Measurements from ENCODE around the gene SIX5. TPM values are rescaled to one million over a fixed set of nuclear protein-coding genes. Genes with fewer than 3 reads are reported as not detected.

The SIX5 gene
- total RNA-seq, 1 donor from 2014 or later: 34.2 TPM

- H3K4me1 Mint-ChIP-seq (ENCODE audit: unreplicated experiment): peaks cover 19% of the 10 kb centered on the region
- no peaks in the 10 kb centered on the region for H3K27me3 Mint-ChIP-seq (ENCODE audit: unreplicated experiment)
- DNase-seq (ENCODE audit: extremely low spot score, unreplicated experiment): no peak
- H3K9me3 Mint-ChIP-seq (ENCODE audit: unreplicated experiment): no peaks in the 10 kb centered on the region
- TF ChIP-seq CTCF (IDR thresholded peaks at IDR 0.05): no peak
- no peak overlapping the region for H3K4me3 Mint-ChIP-seq (ENCODE audit: unreplicated experiment)
- H3K36me3 Mint-ChIP-seq (ENCODE audit: unreplicated experiment): peaks cover 32% of the 10 kb centered on the region
- H3K27ac Mint-ChIP-seq (ENCODE audit: unreplicated experiment): no peak overlapping the region
Measured at GRCh38 chr19:45778010-45778661, 9.1 kb upstream of the SIX5 start.

DNA sequence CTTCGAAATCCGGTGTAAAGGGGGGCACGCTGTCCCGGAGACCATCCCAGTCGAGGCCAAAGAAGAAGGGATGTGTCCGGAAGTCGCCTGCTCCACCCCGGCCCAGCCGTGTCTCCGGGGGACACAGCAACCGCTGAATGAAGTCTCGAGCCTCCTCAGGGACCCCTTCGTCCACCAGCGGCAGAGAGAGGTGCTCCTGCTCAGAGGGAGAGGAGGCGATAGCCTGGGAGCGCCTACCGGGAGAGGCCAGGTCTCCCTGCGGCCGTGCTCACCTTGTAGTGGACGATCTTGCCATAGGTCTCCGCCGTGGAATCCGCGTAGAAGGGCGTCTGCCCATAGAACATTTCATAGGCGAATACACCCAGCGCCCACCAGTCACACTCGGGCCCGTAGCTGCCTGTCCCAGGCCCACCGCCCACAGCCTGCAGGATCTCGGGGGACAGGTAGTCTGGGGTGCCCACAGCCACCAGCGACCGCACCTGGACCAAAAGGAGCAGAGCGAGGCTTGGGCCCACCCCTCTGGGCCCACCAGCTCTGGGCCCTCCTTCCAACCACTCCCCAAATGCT is 8.4 kb upstream of the SIX5 start:
- Mint-ChIP-seq H3K27me3 (ENCODE audit: unreplicated experiment) (no peaks in the 10 kb centered on the region), H3K4me1 (ENCODE audit: unreplicated experiment) (peaks cover 15% of the 10 kb centered on the region), H3K27ac (ENCODE audit: unreplicated experiment) (no peak overlapping the region), H3K4me3 (ENCODE audit: unreplicated experiment) (no peak overlapping the region), H3K9me3 (ENCODE audit: unreplicated experiment) (no peaks in the 10 kb centered on the region), H3K36me3 (ENCODE audit: unreplicated experiment) (peaks cover 32% of the 10 kb centered on the region)
- no peak for TF ChIP-seq CTCF (IDR thresholded peaks at IDR 0.05)
- DNase-seq (ENCODE audit: extremely low spot score, unreplicated experiment): no peak

- Mint-ChIP-seq H3K4me3 (ENCODE audit: unreplicated experiment) (no peak overlapping the region), H3K4me1 (ENCODE audit: unreplicated experiment) (peaks cover 10% of the 10 kb centered on the region), H3K9me3 (ENCODE audit: unreplicated experiment) (no peaks in the 10 kb centered on the region), H3K27me3 (ENCODE audit: unreplicated experiment) (no peaks in the 10 kb centered on the region), H3K27ac (ENCODE audit: unreplicated experiment) (no peak overlapping the region), H3K36me3 (ENCODE audit: unreplicated experiment) (peaks cover 36% of the 10 kb centered on the region)
- DNase-seq (ENCODE audit: extremely low spot score, unreplicated experiment): no peak
- no peak for TF ChIP-seq CTCF (IDR thresholded peaks at IDR 0.05)
Measured at GRCh38 chr19:45774765-45775164, 5.7 kb upstream of the SIX5 start.

- Mint-ChIP-seq H3K36me3 (ENCODE audit: unreplicated experiment) (peaks cover 26% of the 10 kb centered on the region), H3K27me3 (ENCODE audit: unreplicated experiment) (no peaks in the 10 kb centered on the region), H3K9me3 (ENCODE audit: unreplicated experiment) (no peaks in the 10 kb centered on the region), H3K4me1 (ENCODE audit: unreplicated experiment) (peaks cover 13% of the 10 kb centered on the region), H3K4me3 (ENCODE audit: unreplicated experiment) (no peak overlapping the region), H3K27ac (ENCODE audit: unreplicated experiment) (no peak overlapping the region)
- TF ChIP-seq CTCF (IDR thresholded peaks at IDR 0.05): no peak
- DNase-seq (ENCODE audit: extremely low spot score, unreplicated experiment): no peak
Measured at GRCh38 chr19:45773384-45773783, 4.3 kb upstream of the SIX5 start.

DNA sequence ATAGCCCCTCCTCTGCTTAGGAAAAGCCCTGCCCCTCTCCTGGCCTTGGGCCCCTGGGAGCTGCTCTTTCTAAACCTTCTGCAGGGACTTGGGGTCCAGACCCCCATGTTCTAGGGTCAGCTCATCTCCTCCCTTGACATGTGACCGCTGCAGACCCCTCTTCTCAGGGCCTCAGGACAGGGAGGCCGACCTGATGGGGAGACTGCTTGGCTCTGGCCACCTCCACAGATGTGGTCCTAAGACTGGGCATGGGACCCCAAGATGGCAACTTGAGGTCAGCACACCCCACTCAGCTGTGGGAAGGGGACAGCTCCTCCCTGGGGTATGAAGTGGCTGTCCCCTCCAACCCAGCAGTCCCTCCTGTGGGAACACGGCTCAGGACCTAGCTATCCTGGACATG is 3.9 kb upstream of the SIX5 start:
- no peak for TF ChIP-seq CTCF (IDR thresholded peaks at IDR 0.05)
- Mint-ChIP-seq H3K27me3 (ENCODE audit: unreplicated experiment) (no peaks in the 10 kb centered on the region), H3K4me1 (ENCODE audit: unreplicated experiment) (peaks cover 13% of the 10 kb centered on the region), H3K27ac (ENCODE audit: unreplicated experiment) (no peak overlapping the region), H3K4me3 (ENCODE audit: unreplicated experiment) (no peak overlapping the region), H3K9me3 (ENCODE audit: unreplicated experiment) (no peaks in the 10 kb centered on the region), H3K36me3 (ENCODE audit: unreplicated experiment) (peaks cover 22% of the 10 kb centered on the region)
- no peak for DNase-seq (ENCODE audit: extremely low spot score, unreplicated experiment)

Data from osteocyte (in vitro differentiated cells).